HG02610 (cell line): ENCODE results near the gene ZSCAN20.
"Not testable (repeated sequence)": the region's sequence is repeated elsewhere in the genome, so short reads cannot be mapped to it uniquely, and the experiment has no call there.

Source experiments
- ATAC-seq: cut with Tn5 transposase; IDR thresholded peaks from one replicate; pipeline ENCODE4 v1.9.1; 2021; ENCODE audit warnings: mild to moderate bottlenecking, moderate library complexity; ENCODE audit not compliant: unreplicated experiment

The ZSCAN20 gene

DNA sequence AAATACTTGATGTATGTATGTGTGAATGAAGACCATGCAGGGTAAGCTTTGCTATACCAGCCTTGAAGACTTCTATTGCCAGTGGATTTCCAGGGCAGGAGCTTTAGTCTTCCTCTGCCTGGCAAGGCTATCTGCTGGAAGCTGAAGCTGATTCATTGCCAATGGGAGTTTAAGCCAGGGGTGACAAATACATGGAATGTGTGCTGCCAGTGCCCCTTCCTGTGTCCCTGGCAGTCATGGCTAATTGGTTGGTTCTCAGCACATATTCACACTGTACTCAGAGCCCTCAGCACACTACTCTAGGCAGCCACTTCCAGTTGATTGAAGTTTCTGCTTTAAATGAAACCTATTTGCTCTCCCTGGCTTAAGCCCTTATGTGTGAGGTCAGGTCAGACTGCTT is 1.5 kb downstream of the ZSCAN20 start:
- ATAC-seq: no peak

DNA sequence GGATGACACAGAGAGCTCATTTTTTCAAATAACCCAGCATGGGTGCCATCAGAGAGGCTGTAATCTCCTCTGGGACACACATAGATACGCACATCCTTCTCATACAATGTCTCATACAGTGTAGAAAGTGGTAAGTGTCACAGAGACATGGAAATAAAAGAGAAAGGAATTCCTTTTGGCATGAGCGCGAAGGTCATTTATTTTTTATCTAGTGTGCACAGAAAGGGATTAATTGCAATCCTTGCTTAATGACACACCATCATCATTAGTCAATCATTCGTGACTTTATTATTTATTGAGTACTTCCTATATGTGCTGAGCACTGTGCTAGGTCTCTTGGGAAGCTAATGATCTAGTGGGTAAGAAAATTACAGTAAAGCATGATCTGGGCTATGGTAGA is 5.0 kb downstream of the ZSCAN20 start:
- ATAC-seq: no peak

DNA sequence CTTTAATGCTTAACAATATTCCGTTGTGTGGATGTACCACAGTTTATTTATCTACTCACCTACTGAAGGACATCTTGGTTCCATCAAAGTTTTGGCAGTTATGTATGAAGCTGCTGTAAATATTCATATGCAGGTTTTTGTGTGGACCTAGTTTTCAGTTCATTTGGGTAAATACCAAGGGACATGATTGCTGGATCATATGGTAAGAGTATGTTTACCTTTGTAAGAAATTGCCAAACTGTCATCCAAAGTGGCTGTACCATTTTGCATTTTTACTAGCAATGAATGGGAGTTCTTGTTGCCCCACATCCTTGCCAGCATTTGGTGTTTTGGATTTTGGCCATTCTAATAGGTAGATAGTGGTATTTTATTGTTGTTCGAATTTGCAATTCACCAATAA is 10.0 kb downstream of the ZSCAN20 start:
- no peak for ATAC-seq

DNA sequence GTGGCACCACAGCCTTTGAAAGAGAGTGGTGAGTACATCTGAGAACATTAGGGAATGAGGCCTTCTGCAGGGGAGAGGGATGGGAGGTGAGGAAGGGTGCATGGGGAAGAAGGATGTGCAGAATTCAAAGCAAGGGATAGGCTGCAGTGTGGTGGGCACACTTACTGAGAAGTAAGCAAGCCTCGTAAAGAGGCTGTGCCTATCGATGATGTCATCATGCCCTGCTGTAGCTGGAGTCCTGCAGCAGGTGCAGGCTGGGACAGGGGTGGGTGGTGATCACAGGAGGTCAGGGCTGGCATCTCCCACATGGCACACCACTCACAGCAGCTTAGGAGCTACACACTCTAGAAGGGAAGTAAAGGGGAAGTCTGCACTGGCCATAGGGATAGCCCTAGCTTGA is 16.2 kb downstream of the ZSCAN20 start:
- ATAC-seq: no peak

DNA sequence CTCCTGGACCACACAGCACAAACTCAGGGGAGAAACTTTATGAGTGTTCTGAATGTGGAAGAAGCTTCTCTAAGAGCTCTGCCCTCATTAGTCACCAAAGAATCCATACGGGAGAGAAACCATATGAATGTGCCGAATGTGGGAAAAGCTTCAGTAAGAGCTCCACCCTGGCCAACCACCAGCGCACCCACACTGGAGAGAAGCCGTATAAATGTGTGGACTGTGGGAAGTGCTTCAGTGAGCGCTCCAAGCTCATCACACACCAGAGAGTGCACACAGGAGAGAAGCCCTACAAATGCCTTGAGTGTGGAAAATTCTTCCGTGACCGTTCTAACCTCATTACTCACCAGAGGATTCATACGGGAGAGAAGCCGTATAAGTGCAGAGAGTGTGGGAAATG is 22.5 kb downstream of the ZSCAN20 start:
- ATAC-seq: no peak

DNA sequence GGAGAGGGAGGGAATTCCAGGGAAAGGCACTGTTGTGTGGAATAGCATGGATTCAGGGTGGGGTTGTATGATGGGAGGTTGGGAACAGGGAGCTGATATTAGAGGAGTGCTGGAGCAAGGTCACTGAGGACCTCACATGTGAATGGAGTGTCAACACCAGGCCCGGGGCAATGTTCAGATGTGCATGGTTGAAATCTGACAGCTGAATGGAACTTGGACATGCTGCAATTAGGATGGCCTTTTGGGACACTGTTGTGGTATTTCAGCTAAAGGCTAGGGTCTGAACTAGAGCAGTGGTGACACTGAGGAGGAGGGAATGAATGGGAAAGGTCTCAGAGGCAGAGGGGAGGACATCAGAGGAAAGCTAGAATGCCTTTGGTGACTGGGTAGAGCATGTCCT is 25.0 kb downstream of the ZSCAN20 start:
- no peak for ATAC-seq

DNA sequence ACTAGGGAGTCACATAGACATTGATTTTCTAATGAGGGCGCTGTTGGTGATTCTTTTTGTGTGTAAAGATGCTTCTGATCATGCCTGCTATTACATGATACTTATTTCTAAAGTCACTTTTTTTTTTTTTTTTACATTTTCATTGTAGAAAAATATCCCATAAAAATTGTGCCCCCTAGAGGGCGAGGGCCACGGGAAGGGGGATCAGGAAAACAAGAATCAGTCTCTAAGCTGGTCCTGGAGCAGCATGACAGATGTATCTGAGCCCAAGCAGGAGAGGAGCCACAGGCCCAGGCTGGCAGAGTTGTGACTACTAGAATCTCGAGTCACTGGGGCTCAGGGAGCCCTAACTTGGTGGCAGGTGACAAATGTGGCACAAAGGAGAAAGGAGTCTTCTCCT is 28.1 kb downstream of the ZSCAN20 start:
- no peak for ATAC-seq

DNA sequence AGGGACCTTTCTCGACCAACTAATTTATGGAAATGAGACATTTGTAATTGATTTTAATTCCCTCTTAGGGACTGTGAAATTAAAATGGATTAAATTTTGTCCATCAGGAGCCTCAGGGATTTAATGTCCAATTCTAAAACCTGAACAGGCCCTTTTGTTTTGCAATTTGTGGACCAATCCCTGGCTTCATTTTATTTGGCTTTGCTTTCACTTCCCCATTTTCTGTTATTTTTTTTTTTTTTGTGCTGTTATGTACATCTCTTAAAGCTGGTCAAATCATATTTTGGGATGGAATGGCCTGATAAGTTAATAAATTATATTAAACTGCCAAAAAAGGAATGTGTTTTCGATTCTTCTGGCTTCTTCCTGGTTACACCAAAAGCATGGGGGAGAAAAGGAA is 28.9 kb downstream of the ZSCAN20 start:
- ATAC-seq: no peak

DNA sequence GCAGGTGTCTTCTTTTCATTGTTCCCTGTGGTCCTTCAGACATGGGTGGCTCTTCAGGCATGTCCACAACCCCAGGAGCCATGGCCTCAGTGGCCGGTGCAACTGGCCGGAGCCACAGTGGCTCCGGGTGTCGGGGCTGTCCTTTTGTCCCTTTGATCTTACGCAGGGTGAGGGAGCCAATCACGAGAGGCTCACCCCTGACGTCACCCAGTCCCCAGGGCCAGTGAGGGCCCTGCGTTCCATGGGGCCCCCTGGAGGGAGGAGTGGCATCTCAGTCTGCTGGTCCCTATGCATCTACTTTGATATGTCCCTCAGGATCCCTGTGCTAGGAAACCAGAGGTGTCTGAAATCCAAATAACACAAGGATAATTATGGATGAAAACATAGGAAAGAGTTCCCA is 29.3 kb downstream of the ZSCAN20 start:
- ATAC-seq: no peak

DNA sequence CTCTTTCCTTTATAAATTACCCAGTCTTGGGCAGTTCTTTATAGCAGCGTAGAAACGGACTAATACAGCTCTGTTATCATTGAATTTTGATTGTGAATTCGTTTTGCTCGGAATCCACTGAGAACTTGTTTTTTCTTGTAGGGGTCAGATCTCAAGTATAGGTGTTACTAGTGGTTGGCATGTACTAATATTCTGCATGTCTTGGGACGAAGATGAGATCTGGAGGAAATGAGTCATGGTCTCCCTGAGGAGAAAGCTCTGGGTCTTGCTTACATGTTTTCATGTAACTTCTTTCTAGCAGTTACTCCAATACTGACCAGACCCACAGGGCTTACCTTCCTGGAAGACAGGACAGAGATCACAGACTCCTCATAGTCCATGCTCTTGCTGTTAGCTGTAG is 30.3 kb downstream of the ZSCAN20 start:
- no peak for ATAC-seq

DNA sequence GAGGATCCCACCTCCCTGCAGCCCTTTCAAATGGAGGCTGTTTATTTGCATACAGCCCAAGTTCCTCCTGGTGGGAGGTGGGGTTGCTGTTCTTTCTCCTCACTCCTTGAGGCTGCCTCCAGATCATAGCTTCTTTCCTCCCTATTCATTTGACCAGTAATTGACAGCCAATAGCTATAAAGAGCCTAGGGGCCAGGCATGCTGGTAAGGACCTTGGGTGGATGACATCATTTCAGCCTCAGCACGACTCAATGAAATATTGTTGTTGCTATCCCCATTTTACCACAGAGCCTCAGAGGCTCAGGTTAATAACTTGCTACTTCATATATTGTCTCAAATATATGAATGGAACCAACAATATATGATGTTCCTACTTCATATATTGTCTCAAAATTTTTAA is 31.1 kb downstream of the ZSCAN20 start:
- no peak for ATAC-seq

DNA sequence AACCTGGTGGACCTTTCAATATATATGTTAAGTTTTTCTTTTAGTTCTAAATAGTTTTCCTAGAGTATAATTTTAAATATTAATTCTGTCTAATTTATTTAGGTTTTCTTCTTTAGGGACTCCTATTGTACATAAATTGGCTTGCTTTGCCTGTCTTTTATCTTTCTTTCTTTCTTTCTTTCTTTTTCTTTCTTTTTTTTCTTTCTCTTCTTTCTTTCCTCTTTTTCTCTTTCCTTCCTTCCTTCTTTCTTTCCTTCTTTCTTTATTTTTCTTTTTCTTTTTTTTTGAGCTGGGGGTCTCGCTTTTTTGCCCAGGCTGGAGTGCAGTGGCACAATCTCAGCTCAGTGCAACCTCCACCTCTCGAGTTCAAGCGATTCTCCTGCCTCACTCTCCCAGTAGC is 35.2 kb downstream of the ZSCAN20 start:
- ATAC-seq: no peak

DNA sequence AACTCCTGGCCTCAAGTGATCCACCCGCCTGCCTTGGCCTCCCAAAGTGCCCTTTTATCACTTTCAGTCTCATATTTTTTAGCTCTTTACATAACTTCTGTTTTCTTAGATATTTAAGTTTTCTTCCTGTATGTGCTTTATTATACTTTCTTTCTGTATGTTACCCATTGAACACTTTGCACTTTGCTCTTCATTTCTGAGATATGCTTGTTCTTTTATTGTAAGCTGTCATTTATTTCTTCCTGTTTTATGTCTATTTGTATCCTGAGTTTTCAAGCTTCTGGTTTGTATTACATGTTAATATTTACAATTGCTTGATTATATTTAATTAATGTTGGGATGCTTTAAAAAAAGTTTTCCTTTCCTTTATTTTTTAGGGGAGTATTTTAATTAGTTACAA is 35.7 kb downstream of the ZSCAN20 start:
- no peak for ATAC-seq

DNA sequence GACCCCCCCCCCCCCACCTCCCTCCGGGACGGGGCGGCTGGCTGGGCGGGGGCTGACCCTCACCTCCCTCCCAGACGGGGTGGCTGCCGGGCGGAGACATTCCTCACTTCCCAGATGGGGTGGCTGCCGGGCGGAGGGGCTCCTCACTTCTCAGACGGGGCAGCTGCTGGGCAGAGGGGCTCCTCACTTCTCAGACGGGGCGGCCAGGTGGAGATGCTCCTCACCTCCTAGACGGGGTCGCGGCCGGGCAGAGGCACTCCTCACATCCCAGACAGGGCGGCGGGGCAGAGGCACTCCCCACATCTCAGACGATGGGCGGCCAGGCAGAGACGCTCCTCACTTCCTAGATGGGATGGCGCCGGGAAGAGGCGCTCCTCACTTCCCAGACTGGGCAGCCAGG is 36.8 kb downstream of the ZSCAN20 start:
- ATAC-seq: not testable (repeated sequence)

DNA sequence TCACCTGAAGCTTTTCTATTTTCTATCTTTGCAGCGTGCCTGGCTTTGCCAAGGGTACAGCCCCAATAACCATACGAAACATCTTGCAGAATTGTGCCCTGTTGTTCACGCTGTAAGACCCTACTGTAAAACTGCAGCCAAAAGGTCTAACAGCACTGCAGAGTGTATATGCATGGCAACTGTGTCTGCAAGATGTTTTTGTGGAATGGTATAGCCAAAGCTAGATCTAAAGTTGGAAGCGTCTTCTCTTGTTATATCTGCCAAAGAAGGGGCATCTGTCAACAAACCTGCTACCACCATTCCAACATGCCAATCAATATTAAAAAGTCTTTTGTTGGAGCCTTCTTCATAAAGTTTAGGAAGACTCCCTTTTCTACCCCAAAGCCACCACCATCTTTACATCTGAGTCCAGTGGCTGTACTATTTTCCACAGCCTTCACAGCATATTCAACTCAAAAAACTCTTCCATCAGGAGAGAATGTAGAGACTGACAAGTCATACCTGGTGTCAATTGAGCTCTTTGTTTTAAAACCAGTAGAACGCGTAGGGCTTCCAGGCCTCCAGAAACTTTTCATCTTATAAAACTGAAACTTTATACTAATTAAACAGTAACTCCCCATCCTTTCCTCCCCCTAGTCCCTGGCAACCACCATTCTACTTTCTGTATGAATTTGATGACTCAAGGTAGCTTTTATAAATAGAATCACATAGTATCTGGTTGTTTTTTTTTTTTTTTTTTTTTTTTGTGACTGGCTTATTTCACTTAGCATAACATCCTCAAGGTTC is 40.0 kb downstream of the ZSCAN20 start:
- ATAC-seq: no peak

DNA sequence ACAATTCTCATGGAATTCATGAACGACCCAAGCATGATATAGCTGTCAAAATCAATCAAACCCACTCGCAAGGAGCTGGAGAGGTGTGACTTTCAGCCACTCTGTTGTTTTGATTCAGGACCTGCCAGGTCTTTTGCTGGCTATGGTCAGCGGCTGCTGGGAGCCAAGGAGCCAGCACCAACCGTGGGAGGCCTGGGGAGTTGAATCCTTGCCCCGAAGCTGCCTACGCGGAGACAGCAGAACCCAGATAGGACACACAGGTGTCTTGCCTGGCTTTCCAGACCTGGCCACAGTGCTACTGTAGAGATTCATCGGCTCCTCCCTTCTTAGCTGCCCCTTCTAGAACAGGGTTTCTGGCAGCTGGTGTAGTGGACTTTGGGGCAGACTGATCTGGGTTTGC is 42.7 kb downstream of the ZSCAN20 start:
- no peak for ATAC-seq

DNA sequence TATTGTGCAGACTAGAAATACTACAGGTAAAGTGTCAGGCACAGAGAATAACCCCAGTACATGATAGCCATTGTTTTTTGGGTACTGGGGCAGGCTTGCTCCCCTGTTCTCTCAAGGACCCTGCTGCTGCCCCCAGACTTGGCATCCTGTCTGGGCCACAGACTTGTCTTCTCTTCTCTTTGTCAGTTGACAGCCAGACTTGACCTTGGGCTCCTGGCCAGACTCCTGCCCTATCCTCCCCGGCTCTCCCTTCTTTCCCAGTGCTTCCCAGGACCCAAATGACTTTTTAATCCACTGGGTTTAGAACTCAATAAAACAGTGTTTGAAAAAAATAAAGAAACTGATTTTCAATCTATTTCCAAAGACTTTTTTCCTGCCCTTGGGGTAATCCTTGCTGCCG is 43.2 kb downstream of the ZSCAN20 start:
- ATAC-seq: no peak

DNA sequence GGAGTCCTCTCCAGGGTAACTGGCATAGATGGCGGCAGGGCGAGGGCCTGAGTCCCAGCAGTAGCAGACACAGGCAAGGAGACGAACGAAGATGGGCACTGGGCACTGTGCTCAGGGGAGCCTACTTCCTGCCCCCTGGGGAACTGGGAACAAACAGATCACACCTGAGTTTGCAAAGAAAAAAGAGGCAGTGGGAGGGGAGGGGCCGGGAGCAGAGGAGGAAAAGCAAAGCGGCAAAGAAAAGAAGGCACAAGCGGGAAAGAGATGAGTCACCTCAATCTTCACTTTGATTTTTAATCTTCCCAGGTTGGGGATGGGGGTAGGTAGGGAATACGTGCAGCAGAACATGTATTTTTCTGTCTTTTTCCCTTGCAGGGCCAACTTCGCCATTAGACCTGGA is 44.0 kb downstream of the ZSCAN20 start:
- ATAC-seq: no peak

DNA sequence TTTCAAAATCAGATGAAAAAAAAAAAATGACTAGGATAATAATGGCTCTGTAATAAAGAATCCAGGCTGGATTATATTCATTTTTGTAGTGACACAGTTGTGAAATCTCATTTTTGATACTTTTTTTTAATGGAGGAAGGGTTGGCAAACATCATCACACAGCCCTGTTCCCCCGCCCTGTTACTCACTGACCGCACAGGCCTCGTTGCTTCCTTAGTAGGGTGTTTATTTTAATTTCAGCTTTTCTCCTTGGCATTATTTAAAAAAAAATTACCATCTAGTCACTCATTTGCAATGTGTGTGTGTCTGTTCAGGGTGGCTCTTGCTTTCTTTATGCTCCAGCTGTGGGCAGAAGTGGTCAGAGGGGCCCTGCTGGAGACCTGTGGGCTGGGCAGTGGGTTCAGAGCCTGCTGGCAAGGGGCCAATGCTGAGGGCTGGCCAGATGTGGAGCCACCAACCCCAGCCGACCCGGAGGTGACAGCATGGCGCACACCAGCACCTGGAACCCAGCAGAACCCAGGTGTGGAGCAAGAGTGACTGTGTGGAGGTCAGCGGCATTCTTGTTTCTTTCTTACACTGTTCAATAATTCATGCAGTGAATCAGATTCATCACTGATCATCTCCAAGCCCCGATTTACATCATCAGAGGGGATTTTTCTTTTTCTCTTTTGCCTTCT is 44.6 kb downstream of the ZSCAN20 start:
- no peak for ATAC-seq

DNA sequence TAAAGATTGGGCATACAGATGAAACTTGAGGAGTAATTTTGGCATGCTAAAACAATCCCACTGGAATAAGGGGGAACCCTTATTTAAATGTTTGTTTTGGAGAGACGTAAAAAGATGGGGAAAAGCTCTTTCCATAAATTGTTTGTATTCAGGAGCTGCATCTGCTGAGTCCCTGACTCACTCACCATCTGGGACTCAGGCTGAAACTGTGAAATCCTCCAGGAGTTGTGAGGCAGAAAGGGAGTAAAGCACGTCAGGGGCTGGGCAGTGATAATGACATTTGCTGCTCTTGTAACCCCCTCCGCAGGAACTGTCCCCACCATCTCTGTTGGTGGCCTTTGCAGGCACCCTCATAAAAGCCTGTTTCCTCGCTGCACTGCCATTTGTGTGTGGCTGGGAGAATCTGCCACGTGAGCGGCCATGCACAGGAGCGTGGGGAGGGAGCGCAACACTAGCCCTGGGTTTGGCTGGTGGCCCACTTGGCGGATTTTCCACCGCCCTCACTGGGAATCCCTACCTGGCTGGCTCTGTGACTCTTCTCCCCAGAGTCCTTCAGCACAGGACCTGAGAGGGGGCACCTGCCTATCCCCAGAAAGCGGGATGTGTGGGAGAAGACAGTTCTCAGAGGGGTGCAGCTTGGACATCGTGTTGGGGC is 45.3 kb downstream of the ZSCAN20 start:
- ATAC-seq: no peak

DNA sequence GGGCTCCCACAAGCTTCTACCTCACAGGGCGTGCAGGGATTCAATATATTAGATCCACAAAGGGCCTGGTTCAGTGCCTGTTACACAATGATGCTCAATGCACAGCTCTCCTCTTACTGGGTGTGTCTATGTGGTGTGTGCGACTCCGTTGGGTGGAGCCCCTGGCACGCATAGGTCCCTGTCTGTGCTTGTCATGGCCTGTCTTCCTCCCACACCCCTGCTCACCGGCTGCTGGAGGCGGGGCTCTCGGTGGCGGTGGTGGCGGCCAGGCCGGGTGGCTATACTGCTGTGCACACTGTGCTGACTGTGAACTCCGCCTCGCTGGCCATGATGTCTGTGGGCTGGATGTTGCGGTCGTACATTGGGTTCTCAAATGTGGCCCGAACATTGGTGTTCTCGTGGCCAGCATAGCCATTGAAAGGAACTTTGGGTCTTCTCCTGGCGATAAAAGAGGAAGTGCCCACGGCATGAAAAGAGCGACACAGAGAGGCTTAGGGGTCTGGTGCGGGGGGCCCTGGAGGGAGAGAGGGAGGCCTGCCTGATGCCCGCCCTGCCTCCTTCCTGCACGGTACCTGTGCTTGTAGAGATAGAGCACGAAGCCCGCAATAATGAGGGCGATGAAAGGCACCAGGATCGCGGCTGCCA is 46.9 kb downstream of the ZSCAN20 start:
- no peak for ATAC-seq

DNA sequence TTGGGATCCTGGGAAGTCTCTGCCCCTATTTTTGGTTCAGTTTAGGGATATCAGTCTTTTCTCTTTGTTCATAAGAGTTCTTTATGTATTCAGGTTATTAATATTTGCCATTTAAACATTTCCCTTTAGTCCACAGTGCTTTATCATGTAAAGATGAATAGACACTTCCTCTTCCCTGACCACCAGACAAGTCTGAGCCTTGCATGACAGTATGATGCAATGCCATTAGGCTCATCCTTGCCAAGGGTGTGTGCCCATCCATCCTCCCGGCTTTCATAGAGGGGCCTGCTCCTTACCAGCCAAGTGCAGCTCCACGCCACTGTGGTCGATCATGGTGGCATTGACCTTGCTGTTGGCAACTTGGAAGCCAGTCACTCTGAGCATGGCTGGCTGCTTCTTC is 52.1 kb downstream of the ZSCAN20 start:
- ATAC-seq: no peak
